SIG-M5 treated with dmso at 0.1 percent for 504 hours (cell line): ENCODE measurements around the gene KRT1.
"Not testable (repeated sequence)": the region's sequence is repeated elsewhere in the genome, so short reads cannot be mapped to it uniquely, and the experiment has no call there.

Source experiments
- DNase-seq: peaks from one replicate; lab custom pipeline; 2025; ENCODE audit not compliant: unreplicated experiment; lab: John Stamatoyannopoulos, UW

KRT1 gene

DNA sequence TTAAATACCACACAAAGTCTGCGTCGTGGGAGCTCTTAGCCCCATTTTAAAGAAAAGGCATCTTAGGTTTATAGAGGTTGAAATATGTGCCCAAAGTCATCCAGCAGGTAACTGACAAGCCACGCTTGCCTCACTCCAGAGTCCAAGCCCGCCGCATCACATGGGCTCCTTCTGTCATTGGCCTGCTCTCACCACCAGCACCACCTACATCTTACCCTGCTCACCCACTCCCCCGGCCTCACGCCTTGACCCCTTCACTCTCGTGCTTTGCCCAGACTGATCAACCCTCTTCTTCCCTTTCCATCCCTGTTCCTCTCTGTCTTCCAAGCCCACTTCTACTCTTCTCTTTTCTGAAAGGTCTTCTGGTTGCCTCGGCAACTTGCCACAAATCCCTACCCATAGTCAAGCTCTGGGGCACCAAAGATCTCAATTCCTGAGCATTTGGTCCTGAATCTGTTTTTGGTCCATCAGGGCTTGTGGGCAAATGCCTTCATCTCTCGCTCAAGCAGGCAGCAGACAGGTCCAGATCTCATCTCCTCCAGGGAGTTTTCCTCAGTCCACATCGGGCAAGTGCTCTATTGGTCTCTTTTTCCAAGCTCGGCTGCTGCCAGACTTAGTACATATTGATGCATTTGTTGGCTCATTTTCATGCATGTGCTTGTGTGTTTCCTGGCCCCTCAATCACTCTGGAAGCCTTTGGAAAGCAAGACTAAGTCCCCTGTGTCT is 3.5 kb upstream of the KRT1 start:
- DNase-seq, result no peak

DNA sequence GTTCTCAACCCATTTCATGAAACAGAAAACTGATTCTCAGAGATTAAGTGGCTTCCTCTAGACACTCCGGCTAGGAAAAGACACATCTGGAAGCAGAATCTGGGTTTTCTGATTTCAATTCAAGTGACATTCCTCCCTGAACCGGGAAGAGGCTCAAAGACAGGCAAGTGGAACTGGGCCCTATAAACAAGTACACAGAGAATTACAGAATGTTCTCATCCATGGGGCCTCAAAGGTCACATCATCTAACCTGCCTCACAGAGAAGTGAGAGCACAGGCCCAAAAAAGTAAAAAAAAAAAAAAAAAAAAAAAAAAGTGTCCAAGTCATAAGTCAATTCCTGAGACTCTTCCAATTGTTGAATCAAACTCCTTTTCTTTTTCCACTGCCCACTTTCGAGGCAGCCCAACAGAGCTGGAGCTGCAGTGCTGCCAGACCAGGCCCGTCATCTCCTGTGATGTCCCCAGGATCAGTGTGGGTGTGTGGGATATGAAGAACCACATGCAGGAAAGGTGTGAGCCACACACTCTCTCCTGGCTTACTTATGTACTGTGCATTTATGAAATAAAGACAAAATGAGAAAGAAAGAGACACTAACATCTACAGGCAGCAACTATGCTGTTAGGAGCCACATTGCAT is 2.8 kb upstream of the KRT1 start:
- DNase-seq, result no peak

DNA sequence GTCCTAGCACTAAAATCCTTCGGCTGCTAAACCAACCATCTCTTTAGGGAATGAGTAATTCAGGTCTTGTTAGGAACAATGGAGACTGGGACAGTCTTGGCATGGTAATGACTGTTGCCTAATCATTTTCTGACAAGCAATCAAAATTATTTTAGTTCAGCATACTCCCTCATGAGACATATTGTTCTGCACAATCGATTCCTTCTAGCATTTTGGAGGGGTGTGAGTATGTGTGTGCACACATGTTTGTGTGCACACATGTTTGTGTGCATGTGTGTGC is 2.1 kb upstream of the KRT1 start:
- no peak for DNase-seq

DNA sequence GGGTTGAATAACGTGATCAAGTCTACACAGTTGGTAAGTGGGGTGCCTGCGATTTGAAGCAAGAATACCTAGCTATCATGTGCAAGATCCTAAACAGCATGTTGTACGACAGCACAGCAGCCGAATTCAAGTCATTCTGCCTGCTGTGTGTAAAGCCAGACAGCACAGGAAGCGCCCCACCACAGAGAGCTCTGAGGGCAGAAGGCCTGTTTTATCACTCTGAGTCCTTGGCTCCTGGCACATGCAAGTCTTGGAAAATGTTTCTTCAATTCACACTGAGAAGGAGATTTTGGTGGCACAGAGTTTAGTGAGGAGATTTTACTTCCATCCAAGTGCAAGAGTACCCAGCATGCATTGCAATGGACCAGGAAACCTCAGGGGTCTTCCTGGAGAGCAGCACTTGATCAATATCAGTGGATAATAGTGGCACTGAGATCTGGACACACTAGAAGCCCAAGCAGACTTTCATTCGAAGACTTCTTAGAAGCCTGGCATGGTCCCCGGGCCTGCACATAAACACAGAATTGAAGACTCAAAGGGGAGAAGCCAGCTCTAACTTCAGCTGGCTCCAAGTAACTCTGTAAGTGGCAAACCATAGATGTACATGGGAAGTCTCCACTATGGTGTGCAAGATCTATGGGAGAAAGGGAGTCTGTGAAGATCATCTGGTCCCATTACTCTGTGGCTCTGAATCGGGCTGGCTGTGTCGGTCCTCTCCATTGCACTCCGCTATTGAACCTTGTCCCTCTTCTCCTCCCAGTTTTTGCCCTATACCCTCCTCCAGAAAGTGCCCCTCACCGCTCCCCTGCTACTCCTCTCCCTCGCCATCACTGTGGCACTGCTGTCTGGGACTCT is 1.5 kb upstream of the KRT1 start:
- no peak for DNase-seq

DNA sequence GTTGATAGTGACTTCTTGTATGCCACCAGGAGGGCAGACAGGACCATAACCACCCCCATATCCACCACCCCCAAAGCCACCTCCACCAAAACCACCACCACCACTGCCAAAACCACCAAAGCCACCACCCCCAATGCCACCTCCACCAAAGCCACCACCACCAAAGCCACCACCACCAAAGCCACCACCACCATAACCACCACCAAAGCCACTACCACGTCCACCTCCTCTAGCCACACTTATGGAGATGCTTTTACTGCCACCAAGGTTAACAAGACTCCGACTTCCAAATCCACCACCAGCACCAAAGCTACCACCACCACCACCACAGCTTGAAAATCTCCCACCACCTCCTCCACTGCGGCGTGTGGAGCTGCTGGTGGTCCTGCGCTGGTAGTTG is 332 bp downstream of the KRT1 start:
- DNase-seq, result no peak

DNA sequence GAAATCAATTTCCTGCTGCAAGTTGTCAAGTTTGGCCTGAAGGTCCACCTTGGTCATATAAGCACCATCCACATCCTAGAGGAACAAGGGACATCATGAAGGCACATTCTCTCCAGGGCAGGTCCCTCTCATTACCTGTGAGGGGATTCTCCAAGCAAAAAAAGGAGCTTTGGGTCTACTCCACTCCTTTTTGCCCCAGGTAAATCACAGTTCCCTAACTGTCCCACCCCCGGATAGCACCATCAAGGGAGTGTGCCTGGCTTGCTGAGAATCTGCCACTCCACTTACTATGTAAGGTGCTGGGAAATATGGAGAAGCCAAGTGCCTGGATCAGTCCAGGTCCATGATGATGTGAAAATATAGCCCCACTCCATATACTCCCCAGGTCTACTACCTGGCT is 2.5 kb downstream of the KRT1 start:
- no peak for DNase-seq

DNA sequence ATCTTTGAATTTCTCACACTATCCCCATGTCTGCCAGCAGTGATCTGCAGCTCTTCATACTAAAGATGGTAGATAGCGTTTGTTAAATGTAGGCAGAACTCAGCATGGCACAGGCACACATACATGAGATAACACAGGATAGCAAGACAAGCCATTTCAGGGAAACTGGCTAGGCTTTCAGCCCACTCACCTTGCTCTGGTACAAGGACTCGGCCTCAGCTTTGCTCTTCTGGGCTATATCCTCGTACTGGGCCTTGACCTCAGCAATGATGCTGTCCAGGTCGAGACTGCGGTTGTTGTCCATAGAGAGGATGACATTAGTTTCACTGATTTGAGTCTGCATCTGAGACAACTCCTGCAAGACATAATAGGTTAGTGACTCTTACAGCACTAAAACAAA is 3.1 kb downstream of the KRT1 start:
- DNase-seq, result no peak

DNA sequence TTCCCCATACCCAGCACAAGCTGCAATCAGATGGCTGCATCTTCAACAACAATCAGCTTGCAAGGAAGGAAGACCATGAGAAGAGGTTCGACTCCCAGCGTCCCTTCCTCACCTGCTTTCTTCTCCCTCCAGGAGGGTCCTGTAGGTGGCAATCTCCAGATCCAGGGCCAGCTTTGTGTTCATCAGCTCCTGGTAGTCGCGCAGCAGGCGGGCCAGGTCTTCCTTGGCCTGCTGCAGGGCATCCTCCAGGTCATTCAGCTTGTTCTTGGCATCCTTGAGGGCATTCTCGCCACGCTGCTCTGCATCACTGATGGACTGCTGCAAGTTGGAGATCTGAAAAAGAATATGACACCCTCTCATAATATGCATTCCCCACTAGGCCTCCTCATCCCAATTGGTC is 4.0 kb downstream of the KRT1 start:
- DNase-seq, result no peak

DNA sequence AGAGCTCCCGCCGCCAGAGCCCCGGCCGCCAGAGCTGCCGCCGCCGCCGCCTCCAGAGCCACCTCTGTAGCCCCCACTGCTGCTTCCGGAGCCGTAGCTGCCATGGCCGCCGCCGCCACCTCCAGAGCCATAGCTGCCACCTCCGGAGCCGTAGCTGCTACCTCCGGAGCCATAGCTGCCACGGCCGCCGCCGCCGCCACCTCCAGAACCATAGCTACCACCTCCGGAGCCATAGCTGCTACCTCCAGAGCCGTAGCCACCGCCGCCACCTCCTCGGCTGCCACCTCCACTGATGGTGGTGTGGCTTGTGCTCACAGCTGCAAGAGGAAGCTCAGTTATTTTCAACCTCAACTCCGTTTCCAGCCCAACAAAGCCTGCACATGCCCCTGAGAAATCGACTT is 4.9 kb downstream of the KRT1 start:
- DNase-seq, result no peak

DNA sequence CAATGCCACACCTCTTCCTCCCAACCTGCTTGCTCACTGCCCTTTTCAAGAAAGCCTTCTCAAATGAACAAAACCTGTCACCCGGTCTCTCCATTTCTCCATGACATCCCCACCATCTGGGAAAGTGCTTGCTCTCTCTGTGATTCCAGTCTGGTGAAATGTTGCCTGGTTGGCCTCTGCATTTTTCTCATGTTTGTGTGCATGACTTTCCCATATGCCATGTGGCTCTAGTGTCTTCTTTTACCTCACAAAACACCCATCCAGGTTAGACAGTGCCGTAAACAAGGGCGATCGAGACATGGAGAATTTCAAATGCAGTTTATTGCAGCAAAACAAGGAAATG is 5.8 kb downstream of the KRT1 start:
- DNase-seq, result no peak

DNA sequence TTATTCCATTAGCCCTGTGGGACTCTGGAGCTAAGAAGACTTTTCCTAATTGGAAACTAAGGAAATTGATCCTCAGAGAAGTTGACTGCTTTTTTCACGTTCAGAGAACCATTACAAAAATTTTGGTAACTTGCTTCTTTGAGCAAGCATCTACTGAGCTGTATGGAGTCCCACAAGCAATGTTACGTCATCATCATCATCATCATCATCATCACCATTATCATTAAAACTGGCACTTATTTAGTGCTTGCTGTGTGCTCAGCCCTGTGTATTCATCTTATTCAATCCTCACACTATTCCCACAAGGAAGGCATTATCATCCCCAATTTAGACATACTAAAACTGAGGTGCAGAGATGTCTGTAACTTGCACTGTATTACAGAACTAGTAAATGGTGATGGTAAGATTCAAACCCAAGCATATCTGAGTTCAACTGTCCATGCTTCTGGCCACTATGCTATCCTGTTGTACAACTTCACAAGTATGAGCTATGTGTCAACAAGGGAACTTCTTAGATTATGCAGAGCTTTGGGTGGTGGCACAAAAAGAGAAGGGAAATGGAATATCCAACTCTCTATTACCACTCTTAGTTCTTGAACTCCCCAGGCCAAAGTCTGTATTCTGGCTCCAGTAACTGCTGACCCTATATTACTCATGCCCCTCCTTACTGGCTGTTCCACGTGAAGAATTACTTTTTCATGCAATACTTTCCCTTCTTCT is 6.3 kb downstream of the KRT1 start:
- DNase-seq, result no peak

DNA sequence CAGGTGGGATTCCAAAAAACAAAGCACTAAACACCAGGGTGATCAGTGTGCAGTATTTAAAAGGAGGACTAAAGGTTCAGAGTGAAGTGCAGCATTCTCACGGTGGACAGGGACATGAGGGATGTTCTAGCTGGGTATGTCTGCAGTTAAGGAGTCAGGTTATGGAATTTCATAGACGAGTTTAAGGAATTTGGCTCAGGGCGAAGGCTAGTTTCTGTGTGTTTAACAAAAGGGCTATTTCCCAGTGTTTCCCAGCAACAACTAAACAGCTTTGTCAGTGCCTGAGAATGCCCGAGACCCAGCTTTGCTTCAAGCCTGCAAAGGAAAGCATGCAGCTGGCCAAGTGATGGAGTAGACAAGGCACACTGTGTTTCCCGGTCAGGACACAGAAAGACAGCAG is 7.0 kb downstream of the KRT1 start:
- DNase-seq, result no peak

DNA sequence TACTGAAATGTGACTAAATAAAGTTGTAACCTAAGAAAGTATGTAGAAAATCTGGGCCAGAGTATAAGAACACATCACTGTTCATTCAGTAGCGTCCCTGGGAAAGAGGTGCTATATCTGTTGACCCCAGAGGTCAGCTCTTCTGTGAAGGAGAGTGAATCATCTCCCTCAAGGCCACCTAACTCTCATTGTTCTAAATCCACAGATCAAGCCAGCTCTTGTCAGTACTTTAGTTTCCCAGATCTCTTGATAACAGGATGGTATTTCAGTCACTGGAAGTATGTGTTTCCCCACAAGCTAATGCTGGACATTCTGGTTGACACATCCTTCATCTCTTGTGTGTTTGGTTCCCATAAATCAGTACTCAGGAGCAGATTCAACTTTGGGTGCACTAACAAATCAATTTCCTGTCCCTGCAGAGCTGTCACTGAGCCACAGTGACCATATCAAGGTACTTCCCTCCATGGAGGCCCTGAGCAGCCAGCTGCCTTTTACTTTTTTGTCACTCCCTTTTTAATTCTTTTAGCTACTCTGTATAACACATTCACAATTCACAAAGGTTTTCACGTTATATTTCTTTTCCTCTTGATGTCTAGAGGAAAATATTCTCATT is 7.8 kb downstream of the KRT1 start:
- DNase-seq, result no peak

DNA sequence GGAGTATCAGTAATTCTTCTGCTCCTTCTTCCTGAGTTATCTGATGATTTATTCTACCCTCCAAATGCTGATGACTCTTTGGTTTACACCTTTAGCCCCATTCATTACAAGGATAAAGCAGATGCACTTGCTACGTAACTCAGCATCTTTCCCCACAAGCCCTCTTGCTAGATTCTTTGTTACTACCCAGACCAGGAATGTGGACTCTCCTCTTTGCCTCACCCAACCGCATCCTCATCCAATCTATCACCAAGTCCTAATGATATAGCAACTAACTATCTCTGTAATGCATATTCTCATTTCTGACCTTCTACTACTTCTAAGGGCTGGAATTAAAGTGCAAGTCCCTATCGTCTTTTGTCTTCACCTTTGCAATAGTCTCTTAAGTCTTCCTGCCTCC is 9.2 kb downstream of the KRT1 start:
- no peak for DNase-seq

DNA sequence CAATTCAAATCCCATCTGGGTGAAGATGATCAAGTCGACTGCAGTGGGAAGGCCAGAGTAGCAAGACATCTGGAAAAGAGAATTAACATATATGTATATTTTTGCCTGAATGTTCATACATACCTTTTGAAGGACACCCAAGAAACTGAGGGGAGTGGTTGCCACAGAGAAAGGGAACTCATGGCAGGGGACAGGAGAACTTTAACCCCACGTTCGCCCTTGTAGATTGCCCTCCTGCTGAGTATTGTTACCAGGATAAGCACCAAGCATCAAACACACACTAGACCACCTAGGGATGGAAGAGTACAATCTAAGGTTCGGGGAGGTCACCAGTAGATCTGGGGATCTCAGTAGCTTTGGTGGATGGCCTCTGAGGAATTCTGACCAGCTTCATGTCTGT is 9.7 kb downstream of the KRT1 start:
- no peak for DNase-seq

DNA sequence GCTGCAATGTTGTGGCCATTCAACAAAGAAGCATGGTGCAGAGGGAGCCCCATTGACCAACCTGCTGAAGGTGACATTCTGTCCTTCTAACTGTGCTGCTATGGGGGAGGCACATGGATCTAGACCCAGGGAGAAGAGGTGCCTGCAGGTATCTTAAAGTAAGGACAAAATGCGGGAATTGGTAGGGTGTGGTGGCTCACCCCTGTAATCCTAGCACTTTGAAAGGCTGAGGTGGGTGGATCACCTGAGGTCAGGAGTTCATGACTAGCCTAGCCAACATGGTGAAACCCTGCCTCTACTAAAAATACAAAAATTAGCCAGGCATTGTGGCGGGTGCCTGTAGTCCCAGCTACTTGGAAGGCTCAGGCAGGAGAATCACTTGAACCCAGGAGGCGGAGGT is 10.3 kb downstream of the KRT1 start:
- DNase-seq, result not testable (repeated sequence)

DNA sequence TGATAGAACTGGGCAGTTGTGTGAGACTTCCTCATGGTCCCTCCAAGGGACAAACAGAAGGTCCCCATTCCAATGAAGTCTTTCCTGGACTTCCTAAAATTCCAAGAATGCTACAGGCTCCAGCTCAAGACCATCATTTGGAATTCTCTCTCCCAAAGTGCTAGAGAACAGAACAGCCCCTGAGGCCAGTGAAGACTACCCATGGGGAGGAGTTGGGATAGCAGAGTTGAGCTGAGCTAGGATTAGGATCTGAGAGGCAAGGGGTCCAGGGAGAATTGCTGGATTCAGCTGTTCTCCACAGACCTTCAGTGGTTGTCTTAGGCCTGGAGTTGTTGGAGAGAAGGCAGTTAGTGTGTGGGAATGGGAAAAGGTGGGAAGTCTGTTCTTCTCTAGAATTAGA is 10.8 kb downstream of the KRT1 start:
- DNase-seq, result no peak

DNA sequence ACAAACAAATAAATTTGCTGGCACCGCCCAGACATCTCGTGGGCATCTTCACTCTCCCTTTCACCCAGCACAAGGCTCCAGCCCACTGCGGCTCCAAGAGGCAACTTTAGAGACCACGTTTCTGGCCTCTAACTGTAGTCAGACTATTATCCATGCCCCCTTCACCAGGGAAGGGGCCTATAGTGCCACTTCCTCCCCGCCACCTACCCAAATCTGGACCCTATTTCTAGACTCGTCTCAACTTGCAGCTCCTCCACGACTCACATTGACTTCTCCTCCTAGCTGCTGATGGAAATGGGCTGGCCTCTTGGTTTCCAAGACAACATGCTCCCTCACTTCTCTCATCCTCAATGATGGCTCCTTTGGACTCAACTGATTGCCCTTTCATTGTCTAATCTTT is 12.3 kb downstream of the KRT1 start:
- no peak for DNase-seq

DNA sequence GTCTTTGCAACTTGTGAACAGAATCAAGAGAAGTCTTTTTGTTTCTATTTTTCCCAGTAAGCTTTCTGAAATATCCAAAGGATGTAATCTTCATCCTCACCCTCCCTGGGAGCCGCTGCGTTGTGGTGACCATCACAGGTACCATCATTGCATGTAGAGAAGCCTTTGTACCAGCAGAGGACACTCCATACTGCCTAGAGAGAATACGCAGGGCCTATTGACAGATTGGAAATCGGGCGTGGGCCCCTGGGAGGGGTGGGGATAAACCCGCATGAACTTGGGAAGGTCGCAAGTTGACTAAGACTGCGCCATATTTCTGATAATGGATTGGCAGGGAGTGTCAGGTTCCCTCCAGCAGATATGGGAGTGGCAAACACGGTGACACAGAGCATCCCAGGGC is 12.7 kb downstream of the KRT1 start:
- DNase-seq, result no peak

DNA sequence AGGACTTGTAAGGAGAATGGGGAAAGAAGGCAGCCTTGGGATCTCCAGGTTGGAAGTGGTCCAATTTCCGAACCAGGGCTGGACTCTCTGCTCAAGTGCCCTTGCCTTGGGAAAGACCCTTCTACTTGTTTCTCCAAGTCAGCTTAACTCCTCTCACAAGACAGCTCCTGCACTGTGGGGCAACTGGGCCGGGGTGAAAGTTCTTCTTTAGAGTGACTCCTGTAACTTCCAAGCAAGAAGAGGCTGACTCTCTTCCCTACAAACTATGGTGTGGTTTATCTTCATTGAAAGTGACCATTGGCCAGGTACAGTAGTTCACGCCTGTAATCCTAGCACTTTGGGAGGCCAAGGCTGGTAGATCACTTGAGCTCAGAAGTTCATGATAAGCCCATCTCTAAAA is 13.7 kb downstream of the KRT1 start:
- no peak for DNase-seq

DNA sequence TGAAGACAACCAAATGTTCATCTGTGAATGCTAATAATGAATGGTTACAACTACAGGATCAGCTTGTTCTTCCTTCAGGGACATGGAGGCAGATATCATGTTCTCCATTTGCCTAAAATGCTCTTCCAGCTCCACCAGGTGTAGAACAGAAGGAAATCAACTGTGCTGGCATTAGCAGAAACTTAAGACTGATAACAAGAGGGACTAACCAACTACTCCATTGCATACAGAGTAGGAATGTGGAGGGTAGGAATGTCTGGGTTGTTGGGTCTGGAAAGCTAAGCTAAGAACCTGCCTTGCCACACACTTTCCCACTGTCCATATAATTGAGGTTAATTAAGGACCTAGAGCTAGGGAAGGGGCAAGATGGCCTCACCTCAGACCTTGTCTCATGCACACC is 16.8 kb downstream of the KRT1 start:
- no peak for DNase-seq

DNA sequence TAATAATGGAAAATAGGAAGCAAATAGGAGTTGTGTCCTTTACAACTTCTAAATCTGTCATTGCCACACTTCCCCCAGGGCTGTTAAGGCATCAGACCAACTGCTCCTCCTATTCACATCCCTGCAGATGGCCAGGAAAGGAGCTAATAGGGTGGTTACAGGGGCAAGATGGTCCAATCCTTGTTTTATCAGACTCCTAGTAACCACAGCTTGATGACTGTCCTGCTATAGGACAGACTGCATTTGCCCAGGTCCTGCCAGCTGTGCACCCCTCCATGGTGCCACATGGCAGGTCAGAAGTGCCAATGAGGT is 17.3 kb downstream of the KRT1 start:
- DNase-seq, result no peak
